ENCODE results near the gene METTL21A.

DNA sequence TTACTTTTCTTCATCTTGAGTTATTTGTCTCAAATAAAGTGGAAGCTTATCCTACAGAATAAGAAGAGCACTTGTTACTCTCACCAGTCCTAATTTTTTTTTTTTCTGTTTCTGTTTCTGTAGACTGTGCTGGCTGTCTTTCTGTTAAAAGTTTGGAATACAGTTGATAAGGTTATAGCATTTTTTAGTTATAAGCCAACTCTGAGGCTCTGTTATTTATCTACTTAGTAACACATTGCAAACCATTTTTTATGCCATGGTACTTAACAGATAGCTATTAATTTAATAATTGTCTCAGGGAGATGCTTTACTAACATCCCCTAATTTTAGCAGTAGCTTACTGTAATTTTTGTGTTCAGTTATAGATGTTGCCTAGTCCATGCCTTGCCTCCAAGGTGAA, 57.5 kb downstream of the METTL21A start:
- TF ChIP-seq POLR2A (IDR thresholded peaks at IDR 0.05; ENCODE audit: low read length) (no peak), GATA1 (IDR thresholded peaks at IDR 0.05; ENCODE audit: low read depth, low read length) (no peak)

Measured in erythroblast (primary cell).